Glomerular visceral epithelial cell (primary cell): ENCODE measurements around the gene SERPINA10.
"Not testable (repeated sequence)": the region's sequence is repeated elsewhere in the genome, so short reads cannot be mapped to it uniquely, and the experiment has no call there.

ENCODE experiments used
- DNase-seq: peaks from one replicate; pipeline ENCODE4 v3.0.0-alpha.2; 2016; ENCODE audit errors: extremely low spot score

The SERPINA10 gene

DNA sequence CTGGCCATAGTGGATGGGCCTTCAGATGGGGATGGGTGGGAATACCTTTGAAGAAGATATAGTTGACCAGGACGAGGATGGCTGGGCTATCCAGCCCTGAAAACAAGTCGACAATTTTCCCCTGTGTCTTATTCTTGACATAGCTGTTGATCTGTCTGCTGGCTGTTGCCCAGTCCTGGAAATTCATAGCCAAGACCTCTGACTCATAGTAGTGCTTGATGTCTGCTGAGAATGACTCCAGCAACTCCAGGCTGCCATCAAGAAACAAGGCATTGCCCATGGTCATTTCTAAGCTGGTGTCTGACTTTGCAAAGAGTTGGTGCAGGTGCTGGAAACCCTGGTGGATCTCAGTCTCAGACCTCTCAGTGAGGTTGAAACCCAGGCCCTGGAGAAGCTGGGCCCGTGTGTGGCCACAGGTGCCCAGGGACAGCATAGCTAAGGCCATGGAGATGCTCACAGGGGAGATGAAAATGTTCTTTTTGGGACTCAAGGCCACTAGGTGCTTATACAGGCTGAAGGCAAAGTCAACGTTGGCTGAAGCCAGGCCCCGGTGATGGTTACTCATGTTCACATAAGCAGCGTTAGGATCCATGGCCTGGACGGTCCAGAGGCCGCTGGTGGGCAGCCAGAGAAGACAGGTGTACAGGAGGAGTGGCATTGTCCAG lies 21.1 kb upstream of the SERPINA10 start:
- no peak for DNase-seq

DNA sequence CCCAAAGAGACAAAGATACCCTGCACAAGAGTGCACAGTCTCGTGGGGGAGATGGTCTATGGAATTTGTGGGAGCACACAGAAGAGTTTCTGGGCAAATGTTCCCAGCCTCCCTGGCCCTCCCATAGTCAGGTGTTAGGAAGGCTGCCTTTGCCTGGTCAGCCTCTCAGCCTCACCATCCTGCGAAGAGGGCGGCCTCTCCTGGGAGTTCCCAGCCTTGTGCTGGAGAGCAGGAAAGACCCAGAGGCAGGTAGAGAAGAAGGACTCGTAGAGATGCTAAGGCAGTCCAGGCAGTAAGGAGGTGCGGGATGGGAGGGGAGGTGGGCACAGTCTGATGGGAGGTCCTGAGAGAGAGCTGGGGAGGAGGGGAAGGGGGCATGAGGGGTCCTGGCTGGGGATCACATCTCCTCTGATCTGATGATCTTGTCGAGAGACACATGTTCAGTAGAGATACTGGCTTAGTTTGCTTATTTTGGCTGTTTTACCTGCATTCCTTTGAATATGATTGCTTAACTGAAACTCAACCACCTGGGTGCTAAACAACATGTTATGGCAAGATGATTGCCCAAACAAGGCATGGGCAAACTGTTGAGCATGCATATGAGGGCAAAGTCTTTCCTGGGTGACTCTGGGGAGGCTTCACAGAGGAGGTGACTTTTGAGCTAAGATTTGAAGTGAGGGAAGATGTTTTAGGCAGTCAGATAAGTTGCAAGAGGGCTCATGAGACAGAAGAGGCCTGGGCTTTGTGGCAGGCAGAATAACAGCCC lies 19.6 kb upstream of the SERPINA10 start:
- DNase-seq, result no peak

DNA sequence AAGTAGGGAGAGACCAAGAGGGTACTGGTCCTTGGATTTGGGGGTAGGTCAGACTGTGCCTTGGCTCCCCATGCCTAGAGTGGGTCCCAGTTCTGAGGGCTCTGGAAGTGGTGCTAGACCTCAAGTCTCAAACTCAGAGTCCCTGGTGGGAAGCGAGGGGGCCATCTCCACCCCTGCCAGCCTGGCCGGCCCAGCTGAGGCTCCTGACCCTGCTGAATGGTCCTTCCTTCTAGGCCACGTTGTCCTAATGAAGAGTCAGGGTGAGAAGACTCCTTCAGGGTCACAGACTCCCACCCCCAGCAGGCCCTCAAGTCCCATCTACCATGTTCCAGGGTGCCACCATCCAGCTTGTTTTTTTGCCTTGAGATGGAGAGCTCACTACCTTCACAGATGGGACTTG lies 17.2 kb upstream of the SERPINA10 start:
- no peak for DNase-seq

DNA sequence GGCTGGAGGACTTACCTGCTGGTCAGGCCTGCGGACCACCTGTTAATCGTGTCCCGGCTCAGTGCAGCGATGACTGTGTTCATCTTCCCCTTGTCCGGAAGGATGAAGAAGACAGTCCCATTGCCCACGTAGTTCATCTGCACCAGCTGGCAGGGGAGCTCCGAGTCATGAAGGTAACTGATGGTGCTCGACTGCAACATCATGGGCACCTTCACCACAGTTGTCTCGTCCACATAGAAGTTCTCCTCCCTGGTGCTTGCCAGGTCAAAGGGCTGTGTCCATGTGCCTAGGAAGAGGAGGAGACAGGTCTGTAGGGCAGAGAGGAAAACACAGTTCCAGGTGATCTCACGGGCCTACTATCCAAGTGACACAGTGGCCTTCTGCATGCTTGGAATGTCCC lies 16.7 kb upstream of the SERPINA10 start:
- no peak for DNase-seq

DNA sequence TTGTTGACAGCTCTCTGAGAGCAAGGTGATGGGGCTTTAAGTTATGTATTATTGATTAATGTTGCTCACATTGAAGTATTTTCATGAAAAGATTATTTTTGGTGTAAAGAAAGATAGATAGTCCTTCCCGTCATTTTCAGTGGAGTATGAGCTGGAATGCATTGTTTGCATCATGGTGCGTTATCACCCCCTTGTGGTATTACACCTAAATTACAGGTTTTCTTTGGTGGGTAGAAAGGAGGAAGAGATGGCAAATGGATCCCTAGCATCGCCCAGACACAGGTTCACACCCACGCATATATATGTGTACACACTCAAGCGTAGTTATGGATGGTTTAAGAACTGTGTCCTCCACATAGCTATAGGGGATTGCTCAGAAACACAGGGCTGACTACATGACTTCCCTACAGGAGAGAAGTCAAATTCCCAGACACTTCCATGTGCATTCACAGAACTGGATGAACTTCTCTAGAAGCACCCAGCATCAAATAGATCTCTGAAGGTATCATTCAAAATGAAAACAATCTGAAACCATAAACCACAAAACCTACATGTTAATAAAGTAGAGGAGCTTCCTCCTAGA lies 14.4 kb upstream of the SERPINA10 start:
- DNase-seq, result no peak

DNA sequence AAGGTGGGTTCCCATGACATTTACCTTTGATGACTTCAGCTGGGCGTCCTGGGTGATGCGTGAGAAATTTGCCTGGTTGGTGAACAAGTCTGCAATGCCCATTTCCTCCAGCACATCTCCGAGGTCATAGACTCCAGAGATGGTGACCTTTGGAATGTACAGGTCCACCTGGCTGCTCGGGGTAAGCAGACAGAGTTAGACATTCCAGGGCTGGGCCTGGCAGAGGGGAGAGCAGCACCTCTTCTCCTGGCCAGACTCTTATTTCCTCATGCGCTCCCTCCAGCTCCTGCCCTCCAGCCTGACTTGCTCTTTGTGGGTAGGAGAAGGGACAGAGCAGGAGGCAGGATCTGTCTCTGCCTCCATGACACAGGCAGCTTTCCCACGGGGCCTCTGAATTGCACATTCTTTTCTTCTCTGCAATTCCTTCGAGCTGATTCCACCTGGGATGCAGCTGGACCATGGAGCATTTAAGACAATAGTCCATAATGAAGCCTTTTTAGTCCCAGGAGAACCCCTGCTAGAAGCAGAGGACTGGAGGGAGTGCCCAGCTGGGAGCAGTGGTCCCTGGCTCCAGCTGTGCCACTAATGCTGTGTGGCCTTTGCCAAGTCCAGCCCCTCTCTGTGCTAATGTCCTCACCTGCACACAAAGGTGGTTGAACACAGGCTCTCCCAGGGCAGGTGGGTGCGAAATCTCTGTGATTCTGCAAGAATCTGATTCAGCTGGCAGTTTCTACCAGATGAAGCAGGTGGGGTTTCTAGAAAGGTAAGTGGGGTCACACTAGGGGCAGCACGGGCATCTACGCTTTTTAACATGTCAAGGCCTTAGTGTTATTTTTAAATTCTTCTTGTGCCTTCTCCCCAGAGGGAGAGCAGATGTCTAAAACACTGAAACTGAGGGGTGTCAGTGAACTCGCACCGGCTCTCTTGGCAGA lies 13.2 kb upstream of the SERPINA10 start:
- DNase-seq, result no peak

DNA sequence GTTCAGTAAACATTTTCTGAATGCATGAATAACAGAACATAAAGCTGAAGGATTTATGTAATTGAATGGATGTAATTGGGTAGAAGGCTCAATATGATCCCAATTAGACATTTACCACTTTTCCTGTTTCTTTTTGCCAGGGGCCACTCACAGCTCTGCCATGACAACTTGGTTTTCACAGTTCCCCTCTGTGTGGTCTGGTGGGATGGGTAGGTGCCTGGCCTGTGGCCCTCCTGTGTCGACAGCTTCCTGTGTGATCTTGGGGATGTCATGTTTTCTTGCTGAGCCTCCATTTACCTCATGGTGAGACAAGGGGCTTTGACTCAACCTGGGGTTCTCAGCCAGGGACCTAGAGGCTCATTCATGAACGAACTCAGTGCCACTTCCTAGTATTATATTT lies 12.6 kb upstream of the SERPINA10 start:
- no peak for DNase-seq

DNA sequence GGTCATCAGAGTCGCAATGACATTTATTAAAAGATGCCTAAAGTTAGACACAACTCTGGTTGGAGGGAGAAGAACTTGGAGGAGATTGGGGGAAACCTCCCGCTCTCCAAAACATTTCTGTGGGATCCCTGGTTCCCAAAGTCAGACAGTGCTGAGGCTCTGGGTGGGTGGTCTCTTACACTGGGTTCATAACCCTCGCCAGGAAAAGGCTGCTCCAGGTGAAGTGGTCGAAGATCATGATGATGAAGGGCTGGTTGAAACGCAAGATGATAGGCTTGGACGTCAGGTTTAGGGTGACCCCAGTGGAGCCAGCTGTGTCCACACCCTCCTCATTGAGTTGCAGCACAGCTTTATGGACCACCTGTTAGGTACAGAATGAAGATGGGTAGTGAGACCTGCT lies 11.2 kb upstream of the SERPINA10 start:
- no peak for DNase-seq

DNA sequence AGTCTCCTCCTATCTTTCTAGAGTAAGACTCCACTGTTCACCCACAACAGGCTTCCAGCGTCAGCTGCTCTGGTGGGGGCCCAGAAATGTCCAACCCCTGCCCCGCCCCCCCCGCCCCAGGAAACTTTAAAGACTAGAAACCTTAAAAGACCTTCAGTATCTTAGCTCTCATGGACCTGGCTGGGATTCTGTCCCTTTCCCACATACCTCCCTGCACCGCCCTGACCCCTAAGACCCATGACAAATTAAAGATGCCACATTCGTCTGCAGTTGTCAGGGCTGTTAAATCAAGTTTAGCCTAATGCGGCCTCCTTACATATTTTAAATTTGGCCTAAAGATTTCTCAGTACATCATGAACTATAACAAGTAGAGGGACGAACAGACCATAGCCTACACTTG lies 10.0 kb upstream of the SERPINA10 start:
- no peak for DNase-seq

DNA sequence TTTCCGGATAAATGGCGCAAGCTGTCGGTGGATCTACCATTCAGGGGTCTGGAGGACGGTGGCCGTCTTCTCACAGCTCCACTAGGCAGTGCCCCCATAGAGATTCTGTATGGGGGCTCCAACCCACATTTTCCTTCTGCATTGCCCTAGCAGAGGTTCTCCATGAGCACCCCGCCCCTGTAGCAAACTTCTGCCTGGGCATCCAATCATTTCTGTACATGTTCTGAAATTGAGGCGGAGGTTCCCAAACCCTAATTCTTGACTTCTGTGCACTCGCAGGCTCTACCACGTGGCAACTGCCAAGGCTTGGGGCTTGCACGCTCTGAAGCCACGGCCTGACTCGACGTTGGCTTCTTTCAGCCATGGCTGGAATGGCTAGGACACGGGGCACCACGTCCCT lies 5.1 kb upstream of the SERPINA10 start:
- DNase-seq, result no peak

DNA sequence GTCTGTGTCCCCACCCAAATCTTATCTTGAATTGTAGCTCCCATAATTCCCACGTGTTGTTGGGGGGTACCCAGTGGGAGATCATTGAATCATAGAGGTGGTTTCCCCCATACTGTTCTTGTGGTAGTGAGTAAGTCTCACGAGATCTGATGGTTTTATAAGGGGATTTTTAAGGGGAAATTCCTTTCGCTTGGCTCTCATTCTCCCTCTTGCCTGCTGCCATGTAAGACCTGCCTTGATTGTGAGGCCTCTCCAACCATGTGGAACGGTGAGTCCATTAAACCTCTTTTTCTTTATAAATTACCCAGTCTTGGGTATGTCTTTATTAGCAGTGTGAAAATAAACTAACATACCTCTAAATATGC lies 3.1 kb upstream of the SERPINA10 start:
- DNase-seq, result not testable (repeated sequence)

DNA sequence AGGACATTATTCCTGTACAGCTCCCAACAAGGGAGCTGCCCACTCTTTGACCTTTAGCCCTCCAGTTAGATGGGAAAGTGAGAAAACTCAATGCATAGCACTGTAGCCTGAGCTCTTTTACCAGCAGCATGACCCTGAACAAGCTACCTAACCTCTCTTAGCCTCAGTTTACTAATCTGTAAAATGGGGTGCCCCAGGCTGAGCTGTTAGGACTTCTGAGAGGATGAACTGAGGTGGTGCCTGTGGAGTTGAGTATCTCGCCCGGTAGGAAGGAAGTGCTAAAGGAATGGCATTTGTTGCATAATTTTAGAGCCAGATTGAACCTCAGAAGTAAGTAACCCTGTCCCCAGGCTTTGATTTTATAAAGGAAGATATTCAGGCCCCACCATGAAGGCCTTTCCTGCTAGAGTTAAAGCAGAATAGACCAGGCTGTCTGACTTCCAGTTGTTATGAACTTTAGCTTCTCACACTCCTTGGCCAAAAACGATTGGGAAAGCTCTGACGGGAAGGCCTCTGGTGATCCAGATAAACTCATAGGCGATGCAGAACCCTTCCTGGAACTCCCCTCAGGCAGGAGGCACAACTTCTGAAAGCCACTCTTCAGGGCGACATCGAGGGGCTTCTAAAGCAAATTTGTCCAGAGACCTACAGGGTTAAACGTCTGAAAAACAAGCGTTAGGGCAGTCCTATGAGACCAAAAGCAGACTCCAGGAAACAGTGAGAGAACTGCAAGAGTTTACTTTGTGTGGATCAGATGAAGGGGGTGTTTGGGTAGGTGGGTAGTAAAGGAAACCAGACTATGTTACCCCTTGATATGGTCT lies 2.5 kb upstream of the SERPINA10 start:
- DNase-seq, result no peak

DNA sequence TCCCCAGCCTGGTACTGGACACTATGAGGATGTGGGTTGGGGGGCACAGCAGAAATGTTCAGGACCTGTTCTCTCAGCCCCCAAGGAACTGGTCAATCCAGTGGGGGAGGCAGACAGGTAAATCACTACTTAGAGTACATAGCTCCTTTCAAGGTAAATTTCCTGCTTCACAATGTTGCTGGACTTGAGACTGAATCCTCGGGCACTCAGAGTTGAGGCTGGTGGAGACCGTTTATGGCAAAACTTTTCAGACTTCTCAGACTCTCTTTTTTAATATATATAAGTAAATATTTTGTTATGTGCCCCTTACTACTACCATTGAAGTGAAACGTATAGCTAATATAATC lies 483 bp upstream of the SERPINA10 start:
- DNase-seq, result no peak

DNA sequence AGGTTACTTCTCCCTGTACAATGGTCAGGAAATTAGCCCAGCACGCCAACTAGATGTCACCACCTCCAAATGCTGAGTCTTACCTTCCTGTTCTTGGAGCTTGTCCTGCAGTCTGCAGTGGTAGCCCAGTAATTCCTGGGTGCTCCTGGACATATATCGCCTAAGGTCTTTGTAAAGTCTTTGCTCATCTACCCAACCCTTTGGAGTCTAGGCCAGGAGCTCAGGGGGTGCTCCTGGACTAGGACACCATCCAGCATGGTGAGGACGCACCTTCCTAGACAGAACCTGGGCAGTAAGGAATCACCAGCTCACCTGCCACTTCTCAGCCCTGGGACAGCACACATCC lies 569 bp downstream of the SERPINA10 start:
- no peak for DNase-seq

DNA sequence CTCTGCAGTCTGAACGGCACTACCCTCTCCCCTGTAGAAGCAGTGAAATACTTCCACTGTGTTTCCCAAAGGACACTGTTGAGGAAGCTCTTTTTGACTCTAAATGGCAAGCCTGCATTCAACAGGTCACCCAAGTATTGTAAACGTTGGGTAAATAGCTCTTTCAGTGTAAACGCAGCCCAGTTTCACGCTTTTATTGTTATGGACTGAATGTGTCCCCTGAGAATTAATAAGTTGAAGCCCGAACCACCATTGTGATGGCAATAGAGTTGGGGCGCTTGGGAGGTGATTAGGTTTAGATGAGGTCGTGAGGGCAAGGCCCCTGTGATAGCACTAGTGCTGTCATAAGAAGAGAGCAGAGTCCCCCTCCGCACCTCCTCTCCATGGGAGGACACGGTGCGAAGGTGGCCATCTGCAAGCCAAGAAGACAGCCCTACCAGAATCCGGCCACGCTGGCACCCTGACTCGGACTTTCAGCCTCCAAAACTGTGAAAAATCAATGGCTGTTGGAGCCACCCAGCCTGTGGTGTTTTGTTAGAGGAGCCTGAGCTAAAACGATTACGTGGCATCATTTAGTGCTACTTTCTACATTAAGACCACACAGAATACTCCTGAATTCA lies 1.1 kb downstream of the SERPINA10 start:
- DNase-seq, result no peak

DNA sequence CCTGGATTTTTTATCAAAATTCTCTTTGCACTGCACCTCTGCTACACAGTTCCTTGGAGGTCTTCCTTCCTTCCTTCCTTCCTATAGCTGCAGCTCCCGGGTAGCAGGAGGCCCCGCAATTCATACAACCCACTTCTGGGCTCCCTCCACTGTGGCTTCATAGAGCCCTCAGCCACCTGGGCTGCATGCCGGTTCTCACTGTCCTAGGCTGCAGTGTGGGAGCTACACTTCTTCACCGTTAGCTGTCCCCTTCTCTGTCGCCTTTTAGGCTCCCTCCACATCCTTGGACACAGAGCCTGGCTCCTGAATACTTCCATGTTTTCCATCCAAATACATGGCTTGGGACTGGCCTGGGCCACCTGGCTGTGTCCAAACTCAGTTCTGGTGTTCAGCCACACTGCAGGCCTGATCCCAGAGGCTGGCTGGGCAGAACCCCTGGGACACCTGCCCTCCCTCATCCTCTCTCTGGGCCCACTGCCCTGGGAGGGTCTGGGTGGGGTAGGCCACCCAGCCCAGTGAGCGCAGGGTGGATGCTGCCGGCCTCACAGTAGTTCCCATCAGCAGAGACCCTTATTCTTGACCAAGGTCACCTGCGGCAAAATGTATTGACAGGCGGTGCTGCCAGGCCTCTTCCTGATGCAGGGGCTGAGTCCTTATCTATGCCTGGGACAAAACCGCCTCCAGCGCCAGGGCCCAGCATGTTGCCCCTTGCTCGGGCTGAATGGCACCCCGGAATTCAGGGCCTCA lies 1.7 kb downstream of the SERPINA10 start:
- no peak for DNase-seq

DNA sequence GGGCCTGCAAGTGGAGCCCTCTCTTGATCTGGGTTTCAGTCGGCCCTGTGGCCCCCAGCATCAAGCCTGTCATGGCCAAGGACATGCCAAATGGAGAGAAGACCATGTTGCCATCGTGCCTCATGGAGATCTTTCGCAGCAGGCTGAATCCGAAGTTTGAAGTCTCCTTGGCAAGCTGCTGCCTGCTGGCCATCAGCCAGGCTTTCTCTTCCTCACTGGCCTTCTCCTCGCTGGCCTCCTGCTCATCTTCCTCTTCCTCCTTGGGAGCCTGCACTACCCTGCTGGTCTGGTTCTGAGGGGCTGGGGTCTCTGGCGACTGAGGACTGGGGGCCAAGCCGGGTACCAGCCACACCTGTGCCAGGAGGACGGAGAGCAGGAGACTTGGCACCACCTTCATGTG lies 2.9 kb downstream of the SERPINA10 start:
- no peak for DNase-seq

DNA sequence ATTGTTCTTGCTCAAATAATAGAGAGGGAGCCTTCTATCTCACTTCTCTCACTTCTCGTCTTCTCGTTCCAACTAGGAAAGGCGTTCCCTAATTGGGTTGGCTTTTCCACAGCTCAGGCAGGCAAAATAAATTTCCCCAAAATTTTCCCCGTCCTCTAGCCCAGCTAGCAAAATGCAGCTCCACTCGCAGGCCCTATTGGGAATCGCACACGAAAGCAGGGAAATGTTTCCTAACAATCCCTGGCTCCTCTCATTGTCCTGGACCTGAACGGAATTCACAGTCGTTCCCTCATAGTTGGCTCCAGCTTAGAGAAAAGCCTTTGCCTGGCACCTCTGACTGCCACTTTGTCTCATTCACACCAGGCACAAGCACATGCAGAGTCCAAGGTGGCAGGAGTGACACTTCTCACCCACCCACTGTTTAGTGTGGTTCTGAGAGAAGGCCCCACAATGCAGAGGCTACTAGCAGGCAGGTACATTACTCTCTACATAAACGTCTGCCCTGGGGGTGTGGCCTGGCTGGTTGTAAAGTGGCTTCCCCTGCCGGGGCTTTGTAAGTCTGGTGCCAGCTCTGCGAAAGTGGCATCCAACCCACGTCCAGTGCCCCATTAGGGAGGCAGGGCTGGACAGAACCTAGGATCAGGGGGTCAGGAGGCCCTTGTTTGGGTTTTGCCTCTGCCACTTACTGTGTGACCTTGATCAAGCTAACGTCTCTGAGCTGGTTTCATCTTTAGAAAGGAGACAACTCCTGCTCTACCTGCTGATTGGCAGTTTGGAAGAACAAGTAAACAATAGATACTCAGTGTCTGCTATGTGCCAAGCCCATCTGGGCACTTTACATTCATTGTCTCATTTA lies 4.2 kb downstream of the SERPINA10 start:
- DNase-seq, result no peak

DNA sequence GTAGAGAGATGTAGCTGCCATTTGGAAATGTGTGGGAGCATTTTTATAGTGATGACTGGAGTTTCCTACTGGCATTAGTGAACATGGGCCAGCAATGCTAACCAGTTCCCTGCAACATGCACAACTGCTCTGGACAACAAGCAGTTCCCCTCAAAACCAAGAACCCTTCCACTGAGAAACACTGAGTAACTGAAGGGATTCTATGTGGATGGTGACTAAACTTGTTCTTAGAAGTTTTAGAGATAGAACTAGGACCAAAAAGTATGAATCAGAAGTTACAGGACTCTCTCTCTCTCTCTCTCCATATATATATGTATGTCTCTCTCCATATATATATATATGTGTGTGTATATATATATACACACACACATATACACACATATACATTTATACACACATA lies 7.9 kb downstream of the SERPINA10 start:
- DNase-seq, result no peak
